22Rv1 (cell line): ENCODE results near the gene DUOXA2.
A peak's percentile ranks its signal among the peaks of the same experiment; 100 is the strongest.

Experiments
- H3K27ac ChIP-seq: fragments of 450-650 bp; 2 replicates; pipeline ENCODE4 v1.5.1; 2017
- ZFX ChIP-seq: fragments of 450-650 bp; IDR thresholded peaks from 2 replicates; pipeline ENCODE4 v1.6.1; 2017; ENCODE audit warnings: antibody characterized with exemption, borderline replicate concordance
- TF ChIP-seq, protein P1 (sequence below): fragments of 450-650 bp; IDR thresholded peaks from 2 replicates; pipeline ENCODE4 v1.5.1; 2017; ENCODE audit warnings: mild to moderate bottlenecking

DUOXA2 gene

DNA sequence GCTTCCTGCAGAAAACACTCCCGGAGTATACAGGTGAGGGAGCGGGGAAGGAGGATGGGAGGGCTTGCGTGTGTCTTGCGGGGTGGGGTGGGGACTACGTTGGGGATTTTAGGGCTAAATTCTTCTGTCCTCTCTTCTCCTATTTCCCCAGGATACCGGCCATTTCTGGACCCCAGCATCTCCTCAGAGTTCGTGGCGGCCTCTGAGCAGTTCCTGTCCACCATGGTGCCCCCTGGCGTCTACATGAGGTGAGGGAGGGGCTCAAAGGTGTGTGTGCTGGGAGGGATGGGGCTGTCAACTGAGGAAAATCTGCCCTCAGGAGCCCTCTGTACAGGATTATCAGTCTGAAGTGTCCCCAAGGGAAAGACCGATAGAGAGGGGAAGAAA lies 22.2 kb downstream of the DUOXA2 start:
- no peak overlapping the region for H3K27ac ChIP-seq
- TF ChIP-seq, protein P1, sequence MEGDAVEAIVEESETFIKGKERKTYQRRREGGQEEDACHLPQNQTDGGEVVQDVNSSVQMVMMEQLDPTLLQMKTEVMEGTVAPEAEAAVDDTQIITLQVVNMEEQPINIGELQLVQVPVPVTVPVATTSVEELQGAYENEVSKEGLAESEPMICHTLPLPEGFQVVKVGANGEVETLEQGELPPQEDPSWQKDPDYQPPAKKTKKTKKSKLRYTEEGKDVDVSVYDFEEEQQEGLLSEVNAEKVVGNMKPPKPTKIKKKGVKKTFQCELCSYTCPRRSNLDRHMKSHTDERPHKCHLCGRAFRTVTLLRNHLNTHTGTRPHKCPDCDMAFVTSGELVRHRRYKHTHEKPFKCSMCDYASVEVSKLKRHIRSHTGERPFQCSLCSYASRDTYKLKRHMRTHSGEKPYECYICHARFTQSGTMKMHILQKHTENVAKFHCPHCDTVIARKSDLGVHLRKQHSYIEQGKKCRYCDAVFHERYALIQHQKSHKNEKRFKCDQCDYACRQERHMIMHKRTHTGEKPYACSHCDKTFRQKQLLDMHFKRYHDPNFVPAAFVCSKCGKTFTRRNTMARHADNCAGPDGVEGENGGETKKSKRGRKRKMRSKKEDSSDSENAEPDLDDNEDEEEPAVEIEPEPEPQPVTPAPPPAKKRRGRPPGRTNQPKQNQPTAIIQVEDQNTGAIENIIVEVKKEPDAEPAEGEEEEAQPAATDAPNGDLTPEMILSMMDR = 0 out of 2 replicates have a peak, but pooled peaks have one; percentile 5
- TF ChIP-seq ZFX = no peak

DNA sequence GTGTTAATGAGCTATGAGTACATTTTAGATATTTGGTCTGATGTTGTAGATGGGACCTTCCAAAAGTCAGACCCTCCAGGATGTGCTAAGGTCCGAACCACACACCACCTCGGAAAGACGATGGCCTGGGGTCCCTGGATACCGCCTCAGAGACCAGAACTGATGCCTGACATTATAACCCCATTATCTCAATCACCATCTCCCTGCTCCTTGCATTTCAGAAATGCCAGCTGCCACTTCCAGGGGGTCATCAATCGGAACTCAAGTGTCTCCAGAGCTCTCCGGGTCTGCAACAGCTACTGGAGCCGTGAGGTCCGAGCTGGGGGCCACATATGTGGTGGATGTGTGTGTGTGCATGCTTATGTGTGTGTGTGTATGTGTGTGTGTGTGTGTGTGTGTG lies 23.6 kb downstream of the DUOXA2 start:
- TF ChIP-seq ZFX = no peak
- TF ChIP-seq, protein P1 = no peak
- no peak overlapping the region for H3K27ac ChIP-seq

DNA sequence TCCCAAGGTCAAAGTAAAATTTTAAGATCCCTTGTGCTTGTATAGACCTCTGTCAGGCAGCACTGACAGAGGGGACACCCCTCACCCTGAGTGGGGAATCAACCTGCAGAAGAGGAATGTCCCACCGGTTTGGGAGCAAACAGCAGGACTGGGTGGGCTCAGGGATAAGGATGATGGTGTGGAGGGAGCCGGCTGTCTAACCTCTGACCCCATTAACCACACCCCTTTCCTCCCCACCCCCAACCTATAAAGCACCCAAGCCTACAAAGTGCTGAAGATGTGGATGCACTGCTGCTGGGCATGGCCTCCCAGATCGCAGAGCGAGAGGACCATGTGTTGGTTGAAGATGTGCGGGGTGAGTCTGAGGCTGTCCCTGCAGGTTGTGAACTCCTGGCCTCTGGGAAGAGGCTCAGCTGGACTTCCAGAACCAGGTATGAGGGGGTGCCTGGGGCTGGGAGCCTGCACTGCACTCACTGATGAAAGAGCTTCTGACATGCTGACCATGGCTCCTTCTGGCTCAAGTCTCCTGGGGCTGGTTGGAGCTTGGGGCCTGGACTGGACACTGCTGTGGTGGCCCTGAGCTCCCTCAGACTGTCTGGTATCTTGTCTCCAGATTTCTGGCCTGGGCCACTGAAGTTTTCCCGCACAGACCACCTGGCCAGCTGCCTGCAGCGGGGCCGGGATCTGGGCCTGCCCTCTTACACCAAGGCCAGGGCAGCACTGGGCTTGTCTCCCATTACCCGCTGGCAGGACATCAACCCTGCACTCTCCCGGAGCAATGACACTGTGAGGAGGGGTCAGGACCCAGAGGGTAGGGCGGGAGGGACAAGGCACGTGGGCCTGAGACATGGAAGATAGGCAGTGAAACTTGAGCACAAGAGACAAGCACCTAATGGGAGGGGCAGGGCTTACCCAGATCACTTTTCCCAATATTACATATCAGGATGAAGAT lies 25.0 kb downstream of the DUOXA2 start:
- no peak for TF ChIP-seq ZFX
- TF ChIP-seq, protein P1 = no peak
- H3K27ac ChIP-seq = peak overlapping the region; percentile 60

DNA sequence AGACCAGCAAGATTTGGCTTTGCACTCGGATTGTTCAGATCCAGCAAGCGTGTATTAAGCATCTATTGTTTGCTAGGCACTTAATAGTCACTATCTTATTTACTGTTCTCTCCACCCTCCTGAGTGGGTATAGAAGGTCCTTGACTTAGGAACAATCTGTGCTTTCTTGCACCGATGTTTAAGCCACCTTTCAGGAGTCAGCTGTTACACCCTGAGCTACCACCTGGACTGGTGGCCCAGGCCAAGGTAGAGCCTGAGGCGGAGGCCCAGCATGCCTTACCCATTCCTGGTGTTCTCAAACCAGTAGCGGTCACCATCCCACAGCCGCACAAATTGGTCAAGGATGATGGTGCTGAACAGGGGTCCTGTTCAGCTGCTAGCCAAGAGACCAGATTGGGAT lies 25.6 kb downstream of the DUOXA2 start:
- TF ChIP-seq, protein P1 = no peak
- peak overlapping the region; percentile 60 for H3K27ac ChIP-seq

DNA sequence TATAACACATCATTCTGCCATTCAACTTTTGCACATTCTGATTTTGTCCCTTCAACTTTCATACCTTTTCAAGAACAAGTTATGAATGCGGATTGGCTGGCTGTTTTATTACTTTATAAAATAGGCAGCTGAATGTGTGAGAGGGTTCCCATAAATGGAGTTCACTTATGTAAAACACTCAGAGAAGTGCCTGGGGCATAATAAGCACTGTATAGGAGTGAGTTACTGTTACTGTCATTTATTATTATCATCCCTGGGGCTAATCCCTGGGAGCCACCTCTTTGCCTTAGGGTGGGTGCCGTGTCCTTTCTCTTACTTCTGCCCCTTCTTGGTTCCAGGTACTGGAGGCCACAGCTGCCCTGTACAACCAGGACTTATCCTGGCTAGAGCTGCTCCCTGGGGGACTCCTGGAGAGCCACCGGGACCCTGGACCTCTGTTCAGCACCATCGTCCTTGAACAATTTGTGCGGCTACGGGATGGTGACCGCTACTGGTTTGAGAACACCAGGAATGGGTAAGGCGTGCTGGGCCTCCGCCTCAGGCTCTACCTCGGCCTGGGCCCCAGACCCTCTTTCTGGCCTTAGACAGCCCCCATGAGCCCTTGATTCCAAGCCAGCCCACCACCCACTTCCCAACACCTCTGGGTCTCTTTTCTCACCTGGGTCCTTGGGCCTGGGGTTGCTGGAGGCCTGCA lies 26.6 kb downstream of the DUOXA2 start:
- TF ChIP-seq, protein P1 = no peak
- TF ChIP-seq ZFX = no peak

DNA sequence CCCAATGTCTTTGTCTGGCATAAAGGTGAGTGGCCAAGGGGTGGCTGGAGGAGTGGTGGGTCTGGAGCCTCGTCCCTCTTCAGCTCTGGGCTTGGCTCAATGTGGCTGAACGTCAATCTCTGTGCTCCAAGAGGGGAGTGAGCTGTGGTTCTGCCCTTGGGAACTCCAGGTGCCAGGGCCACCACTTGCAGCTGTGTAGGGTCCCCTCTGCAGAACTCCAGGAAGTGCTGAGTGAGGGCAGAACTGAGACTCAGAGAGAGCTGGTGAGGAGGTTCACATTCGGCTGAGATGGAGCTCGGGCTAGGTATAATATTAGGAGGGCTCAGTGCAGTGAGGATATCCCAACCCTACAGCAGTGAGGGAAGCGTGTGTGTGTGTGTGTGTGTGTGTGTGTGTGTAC lies 27.3 kb downstream of the DUOXA2 start:
- no peak overlapping the region for H3K27ac ChIP-seq
- TF ChIP-seq, protein P1 = no peak
- TF ChIP-seq ZFX = no peak

More for the DNA sequence above, 26.6 kb downstream of the DUOXA2 start:
- no peak overlapping the region for H3K27ac ChIP-seq

DNA sequence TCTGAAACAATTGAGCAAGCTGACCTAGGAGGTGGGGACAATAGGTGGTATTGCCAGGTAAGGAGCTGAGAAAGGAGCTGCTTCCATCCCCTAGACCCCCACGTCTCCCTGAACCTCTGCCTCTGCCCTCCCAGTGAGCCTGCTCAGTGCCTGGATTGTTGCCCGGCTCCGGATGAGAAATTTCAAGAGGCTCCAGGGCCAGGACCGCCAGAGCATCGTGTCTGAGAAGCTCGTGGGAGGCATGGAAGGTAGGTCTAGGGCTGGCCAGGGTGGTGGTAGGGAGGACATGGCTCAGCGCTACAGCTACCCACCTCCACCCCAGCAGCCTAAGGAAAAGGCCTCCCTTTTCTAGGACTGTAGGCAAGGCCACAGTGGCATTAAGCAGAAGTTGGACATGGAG lies 28.9 kb downstream of the DUOXA2 start:
- H3K27ac ChIP-seq = no peak overlapping the region
- TF ChIP-seq, protein P1 = no peak
- no peak for TF ChIP-seq ZFX
